GM21528 (cell line): ENCODE measurements around the gene FNBP1.
"Not testable (repeated sequence)": the region's sequence is repeated elsewhere in the genome, so short reads cannot be mapped to it uniquely, and the experiment has no call there.

ENCODE experiments used
- ATAC-seq: cut with Tn5 transposase; IDR thresholded peaks from one replicate; pipeline ENCODE4 v1.9.1; 2021; ENCODE audit warnings: mild to moderate bottlenecking, moderate library complexity; ENCODE audit not compliant: unreplicated experiment, low FRiP score

The FNBP1 gene

DNA sequence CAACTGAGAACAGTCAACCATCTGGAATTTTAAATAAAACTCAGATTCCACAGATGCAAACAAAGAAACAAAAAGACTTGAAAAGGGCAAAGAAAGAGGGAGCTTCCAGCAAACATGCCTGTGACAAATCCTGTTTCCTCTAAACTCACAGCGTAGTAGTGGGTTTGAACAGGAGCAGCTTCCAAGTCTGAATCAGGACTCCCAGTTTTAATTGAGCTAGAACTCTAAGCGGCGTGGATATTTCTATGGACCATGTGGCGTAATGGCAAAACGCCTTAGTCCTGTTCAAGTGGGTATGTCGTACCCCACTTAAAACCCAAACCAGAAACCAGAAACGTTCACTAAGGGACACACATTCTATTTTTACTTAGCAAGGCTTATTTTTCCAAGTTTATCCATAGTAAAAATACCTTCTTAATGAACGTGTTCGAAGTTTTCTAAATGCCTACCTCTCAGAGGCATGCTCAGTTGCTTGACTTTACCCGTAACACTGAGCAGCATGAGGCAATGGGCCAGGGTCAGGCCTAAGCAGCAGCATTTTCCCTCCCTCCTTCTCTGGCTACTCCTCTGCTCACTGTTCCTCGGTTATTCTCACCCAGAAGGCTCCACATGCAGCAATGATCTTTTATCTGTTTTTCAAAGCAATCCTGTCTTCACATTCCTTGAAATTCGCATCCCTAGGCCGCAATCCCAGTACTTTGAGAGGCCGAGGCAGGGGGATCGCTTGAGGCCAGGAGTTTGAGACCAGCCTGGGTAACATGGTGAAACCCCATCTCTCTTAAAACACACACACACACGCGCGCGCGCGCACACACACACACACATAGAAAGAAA is 77.9 kb downstream of the FNBP1 start:
- no peak for ATAC-seq

DNA sequence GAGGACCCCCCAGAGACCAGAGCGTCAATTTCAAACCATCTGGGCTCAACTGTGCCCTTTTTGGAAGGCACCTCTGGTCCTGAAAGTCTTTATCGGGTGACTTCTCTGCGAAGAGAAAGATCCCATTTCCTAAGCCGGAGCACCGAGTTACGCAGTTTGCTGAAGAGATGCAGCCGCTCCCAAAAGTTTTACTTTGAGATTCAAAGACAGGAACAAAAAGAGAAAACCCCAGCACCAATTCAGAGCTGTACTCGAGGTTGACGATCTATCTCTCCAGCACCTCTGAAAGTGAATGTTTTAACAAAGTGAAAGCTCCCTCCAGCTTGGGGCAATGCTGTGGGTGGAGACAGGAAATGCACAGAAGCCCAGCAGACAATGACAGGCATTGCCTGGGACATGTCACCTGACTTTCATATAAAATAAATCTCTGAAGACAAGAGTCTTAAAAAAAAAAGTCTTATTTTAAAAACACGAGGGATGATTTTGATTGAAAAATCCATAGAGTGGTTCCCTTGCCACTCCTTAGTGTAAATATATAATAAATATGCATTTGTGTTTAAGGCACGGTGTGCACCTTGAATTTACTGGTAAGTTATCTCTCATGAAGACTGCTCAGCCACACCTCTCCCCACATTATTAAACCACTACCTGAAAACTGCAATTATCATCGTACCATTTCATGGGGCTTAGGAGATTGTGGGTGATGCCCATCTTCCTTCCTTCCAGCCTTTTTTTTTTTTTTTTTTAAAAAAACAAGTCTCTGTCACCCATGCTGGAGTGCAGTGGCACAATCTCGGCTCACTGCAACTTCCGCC is 79.9 kb downstream of the FNBP1 start:
- ATAC-seq, result peak; percentile 83

DNA sequence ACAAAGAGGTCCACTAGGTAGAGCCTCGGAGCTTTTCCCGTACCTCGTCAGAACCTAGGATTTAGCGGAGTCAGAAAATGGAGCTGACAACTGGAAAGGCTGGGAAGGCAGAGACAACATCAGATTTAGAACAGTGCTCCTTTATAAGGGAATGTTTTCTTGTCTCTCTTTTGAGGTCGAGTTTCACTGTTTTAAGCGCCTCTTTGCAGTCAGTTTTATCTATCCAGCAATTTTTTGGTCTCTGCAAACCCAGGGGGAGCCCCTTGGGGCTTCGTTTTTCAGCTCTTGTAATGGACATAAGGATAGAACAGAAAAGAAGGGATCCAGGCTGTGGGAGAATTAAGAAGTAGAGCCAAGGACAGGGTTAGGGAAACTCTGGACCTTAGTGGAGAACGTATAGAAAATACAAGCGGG is 80.5 kb downstream of the FNBP1 start:
- no peak for ATAC-seq

DNA sequence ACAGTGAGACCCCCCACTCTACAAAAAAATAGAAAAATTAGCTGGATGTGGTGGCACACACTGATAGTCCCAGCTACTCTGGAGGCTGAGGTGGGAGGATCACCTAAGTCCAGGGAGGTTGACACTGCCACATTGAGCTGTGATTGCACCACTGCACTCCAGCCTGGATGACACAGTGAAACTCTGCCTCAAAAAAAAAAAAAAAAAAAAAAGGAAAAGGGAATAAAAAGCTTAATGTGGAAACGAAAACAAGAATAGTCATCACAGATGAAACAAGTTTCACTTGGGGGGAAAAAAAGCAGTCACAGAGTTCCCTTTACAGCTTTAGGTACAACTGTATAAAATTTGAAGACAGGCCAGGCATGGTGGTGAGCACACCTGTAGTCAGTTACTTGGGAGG is 84.2 kb downstream of the FNBP1 start:
- no peak for ATAC-seq

DNA sequence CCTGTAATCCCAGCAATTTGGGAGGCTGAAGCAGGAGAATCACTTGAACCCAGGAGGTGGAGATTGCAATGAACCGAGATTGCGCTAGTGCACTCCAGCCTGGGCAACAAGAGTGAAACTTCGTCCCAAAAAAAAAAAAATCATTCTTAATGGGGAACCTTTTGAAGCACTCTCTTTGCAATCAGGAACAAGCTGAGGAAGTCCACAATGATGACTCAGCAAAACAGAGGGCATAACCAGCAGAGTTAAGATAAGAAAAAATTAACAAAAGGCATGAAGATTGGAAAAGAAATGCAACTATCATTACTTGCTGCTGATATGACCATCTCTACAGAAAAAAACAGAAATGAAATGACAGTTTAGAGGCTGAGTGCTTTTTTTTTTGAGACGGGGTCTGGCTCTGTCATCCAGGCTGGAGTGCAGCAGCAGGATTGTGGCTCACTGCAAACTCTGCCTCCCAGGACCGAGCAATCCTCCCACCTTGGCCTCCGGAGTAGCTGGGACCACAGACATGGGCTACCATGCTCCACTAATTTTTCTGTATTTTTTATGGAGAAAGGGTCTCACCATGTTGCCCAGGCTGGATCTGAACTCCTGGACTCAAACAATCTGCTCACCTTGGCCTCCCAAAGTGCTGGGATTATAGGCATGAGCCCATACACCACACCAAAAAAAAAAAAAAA is 88.0 kb downstream of the FNBP1 start:
- no peak for ATAC-seq

DNA sequence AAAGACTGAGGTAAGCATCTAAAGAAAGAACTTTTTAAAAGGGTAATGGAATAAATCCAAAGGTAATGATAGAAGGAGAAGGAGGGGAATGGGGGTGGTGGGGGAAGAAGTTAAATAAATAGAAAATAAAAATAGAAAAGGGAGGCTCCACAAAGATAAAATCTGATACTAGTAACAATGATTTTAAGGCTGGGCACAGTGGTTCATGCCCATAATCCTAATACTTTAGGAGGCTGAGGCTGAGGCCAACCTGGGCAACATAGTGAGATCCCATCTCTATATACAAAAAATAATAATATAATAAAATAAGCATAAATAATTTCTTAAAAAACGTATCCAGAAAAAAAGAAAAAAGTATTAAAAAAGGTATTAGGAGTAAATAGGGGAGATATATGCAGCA is 89.3 kb downstream of the FNBP1 start:
- no peak for ATAC-seq

DNA sequence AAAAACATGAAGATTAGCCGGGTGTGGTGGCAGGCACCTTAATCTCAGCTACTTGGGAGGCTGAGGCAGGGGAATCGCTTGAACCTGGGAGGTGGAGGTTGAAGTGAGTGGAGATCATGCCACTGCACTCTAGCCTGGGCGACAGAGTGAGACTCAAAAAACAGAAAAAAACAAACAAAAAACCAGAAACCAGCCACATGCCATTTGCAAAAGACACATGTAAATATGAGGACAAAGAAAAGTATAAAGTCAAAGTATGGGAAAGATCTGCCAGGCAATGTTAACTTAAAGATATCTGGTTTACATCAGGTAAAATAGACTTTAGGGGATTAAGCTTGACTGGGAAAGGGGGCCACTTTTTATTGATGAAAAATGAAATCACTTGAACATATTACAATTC is 90.7 kb downstream of the FNBP1 start:
- no peak for ATAC-seq

DNA sequence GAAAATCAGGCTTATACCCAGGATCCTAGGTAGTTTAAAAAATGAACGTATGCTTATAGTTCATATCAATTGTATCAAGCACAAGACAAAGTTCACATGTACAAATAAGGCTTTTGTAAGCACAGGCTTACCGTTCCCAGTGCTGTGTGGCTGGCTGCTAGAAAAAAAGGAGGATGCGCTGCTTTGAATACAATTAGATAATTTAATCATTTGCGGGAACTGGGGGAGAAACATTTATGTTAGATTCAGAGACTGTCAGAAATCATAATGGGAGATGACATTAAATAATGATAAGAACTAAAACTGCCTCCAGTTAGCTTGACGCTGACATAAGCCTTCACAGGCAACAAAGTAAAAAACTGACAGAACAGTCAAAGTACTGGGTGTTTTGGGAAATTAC is 93.2 kb downstream of the FNBP1 start:
- no peak for ATAC-seq

DNA sequence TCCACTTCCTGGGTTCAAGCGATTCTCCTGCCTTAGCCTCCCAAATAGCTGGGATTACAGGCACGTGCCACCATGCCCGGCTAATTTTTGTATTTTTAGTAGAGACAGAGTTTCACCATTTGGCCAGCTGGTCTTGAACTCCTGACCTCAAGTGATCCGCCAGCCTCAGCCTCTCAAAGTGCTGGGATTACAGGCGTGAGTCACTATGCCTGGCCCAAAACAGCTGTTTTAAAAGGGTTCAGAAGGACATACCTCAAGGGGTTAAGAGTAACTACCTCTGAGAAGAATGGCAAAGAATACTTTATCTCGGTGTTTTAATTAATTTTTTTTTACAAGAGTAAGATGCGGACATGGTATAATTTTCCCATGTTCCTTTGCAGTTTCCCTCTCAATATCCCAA is 94.4 kb downstream of the FNBP1 start:
- ATAC-seq, result not testable (repeated sequence)

DNA sequence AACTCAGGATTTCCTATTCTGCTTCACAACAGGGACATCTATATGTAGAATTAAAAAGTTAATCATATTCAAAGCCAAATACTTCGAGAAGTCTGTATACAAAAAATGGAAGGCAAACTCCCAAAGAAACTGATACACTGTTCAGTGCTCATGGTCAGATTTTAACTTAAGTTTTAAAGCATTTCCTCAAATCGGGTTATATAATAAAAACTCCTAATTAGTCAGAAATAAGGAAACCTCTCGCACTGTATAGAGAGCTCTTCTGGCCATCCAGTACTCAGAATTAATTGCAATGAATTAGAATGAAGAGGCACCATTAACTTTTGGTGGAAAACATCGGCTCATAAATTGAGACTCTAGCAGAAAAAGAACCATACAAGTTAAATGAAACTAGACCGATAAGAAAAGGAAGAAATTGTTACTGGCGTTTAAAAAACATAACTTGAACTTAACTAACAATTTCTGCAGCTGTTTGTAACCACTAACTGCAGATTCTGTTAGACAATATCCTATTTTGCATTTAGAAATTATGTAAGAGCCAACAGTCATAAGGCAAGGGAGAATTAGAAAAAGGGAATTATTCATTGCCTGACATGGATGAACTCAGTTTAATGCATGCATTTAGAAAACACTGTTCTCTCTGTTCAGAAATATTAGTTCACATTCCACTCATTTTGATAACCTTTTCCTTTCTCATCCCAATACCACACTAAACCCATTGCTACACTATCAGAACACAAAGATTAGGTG is 96.6 kb downstream of the FNBP1 start:
- ATAC-seq, result no peak

DNA sequence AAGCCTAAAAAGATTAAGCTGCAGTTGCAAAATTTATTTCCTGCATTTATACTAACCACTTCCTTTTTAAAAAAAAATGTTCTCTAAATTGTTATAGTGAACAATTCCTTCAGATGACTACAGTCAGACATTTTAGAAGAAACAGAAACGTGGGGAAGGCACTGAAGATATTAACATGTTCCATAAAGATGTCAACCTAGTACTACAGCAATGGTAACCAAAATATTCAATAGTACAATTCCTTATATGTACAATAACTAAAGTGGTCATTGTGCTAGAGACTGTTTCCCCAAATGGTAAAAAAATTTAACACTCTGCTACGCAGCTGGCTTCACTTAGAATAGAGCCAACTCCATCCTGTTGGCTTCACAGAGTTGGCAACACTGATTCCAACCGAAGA is 97.7 kb downstream of the FNBP1 start:
- ATAC-seq, result no peak

DNA sequence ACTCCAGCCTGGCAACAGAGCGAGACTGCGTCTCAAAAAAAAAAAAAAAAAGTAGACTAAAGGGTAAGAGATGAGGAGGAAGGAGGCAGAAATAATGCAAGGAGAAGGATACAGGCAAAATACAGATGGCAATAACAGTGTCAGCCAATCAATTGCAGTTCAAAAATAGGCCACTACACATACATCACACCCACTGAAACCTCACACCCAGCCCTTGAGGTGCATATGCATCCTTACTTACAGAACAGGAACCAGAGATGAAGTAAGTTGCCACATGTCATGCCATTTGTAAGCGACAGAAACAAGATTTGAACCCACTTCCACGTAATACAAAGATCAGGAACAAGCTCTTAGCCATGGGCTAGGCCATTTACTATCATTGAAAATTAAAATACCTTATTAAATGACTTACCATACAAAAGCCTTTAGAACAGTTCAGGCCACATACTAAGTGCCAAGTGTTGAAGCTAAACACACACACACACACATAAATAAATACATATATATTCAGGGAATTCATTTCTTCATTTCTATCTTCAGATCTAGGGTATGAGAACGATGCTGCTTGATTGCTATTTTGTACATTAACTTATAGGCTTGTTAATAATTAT is 98.4 kb downstream of the FNBP1 start:
- no peak for ATAC-seq

DNA sequence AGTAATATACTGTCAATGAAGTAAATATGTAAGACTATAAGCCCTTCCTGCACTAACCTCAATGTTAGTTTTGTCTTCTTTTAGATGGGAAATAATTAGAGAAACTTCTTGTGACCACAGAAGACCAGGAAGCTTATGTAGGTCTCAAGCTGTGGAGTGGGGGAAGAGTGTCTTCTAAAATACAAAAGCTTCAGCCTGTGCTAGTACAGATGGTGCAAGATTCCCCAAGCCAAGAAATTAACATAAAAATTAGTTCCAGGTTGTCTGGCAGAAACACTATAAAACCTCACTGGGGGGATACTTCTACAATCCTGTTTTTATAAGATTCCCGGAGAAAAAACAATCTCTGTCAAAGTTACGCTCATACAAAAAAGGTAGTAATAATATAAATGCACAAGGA is 103.6 kb downstream of the FNBP1 start:
- ATAC-seq, result no peak

DNA sequence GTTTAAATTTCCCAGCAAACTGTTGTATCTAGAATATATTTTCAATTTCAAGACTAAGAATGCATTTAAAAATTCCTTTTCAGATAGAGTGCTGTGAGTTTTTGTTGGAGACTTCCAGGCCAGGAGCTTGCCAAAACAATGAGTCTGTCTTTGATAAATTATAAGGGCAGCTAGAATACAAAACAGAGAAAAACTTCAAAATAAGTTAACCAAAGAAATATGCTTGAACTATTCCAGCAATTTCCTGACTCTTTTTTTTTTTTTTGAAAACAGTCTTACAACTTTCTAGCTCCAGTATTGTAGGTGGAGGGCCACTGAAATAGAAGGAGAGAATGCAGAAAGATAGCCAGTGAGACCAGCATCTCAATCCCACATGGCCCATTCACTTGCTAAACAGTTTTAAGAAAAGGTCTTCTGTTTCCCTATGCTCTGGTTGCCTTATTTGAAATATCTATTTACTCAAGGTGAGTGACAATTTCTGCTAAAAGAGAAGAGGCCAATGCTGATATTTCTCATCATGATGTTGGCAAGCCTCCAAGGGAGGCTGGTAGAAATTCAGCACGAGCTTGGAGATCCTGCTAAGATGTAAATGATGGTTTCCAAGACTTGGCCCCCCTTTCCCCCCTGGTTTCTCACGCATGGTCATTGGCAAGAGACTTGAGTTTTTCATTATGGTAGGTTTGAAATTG is 104.6 kb downstream of the FNBP1 start:
- no peak for ATAC-seq

DNA sequence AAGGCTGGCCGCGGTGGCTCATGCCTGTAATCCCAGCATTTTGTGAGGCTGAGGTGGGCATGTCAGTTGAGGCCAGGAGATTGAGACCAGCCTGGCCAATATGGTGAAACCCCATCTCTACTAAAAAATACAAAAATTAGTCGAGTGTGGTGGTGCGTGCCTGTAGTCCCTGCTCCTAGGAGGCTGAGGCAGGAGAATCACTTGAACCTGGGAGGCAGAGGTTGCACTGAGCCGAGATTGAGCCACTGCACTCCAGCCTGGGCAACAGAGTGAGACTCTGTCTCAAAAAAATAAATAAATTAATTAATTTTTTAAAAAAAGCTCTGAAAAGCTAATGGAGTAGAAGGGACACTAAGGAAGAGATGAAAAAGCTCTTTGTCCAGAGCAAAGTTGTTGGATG is 105.1 kb downstream of the FNBP1 start:
- not testable (repeated sequence) for ATAC-seq

DNA sequence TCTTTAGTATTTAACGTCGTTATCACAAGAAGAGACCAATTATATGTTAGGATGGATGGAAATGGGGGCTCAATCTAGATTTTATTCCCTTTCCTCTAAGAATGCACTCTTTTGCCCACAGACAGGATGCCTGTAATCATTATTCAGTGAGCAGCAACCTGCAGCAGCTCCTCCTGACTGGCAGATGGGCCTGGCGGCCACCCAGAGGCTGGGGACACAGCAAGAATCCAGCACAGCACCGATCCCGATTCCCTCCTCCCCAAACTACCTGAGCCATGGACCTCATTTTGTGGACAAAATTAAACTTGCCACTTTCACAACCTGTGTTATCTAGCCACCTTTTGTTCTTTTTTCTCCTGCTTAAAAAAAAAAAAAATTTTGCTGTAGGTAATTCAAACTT is 106.8 kb downstream of the FNBP1 start:
- no peak for ATAC-seq

DNA sequence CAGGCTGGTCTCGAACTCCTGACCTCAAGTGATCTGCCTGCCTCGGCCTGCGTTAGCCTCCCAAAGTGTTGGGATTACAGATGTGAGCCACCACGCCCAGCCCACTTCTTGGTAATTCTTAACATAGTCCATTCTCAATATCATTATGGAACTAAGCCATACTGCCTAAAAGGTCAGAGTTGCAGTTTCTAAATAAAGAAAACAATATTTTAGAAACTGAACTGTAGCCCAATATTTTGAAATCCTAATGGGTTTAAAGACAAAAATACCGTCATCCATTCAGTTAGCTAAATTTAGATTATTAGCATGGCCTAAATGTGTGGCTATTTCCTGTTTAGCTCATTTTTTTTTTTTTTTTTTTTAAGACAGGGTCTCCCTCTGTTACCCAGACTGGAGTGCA is 108.2 kb downstream of the FNBP1 start:
- no peak for ATAC-seq

DNA sequence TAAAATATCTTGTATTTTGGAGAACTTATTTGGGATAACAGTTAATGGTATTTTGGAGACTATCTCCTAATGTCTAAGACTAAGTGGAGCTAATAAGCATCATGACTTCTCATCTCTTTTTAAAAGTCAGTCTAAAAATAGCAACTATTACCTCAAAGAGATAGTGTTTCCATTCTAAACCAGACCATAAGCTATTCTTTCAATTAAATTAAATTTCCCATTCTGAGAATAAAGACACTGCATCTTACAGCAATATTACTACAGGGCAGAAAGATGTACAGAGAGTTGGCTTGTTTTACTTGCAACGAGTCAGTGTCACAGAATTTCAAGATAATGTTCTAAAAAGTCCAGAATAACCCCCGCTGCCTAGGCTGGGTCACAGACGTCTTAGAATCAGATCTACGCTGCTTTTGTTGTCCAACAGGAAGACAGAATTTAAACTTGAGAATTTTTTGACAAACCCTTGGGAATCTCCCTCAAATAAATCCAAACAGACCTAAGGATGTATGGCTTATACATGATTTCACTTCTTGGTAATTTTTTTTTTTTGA is 108.9 kb downstream of the FNBP1 start:
- ATAC-seq, result no peak
